ENCODE data around the gene PHACTR1.

The PHACTR1 gene

DNA sequence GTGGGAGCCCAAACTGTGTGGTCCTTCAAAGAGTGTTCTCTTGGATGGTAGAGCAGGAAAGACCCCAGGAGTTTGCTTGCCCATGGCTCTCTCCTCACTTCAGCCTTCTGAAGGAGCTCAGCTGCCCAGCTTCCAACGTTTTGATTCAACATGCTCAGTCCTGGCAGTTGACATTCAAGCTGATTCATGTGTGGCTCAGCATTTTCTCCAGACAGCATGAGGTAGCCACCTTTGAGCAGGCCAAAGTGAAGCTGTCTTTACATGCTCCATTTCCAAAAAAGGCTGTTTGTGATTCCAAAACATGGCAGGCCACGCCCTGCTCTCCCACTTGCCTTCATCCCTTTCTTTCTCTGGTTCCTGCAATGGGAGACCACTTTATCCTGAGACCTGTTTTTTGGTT lies 331.5 kb downstream of the PHACTR1 start:
- DNase-seq (ENCODE audit: low read depth in 1 of 2, low spot score in 1 of 2) = no peak
- TF ChIP-seq SPI1 (IDR thresholded peaks at IDR 0.05; ENCODE audit: borderline replicate concordance, low read depth) (no peak), POLR2AphosphoS5 (IDR thresholded peaks at IDR 0.05; ENCODE audit: low read depth) (no peak), GABPA (IDR thresholded peaks at IDR 0.05; ENCODE audit: low read depth) (no peak)
- TF ChIP-seq, protein P1, sequence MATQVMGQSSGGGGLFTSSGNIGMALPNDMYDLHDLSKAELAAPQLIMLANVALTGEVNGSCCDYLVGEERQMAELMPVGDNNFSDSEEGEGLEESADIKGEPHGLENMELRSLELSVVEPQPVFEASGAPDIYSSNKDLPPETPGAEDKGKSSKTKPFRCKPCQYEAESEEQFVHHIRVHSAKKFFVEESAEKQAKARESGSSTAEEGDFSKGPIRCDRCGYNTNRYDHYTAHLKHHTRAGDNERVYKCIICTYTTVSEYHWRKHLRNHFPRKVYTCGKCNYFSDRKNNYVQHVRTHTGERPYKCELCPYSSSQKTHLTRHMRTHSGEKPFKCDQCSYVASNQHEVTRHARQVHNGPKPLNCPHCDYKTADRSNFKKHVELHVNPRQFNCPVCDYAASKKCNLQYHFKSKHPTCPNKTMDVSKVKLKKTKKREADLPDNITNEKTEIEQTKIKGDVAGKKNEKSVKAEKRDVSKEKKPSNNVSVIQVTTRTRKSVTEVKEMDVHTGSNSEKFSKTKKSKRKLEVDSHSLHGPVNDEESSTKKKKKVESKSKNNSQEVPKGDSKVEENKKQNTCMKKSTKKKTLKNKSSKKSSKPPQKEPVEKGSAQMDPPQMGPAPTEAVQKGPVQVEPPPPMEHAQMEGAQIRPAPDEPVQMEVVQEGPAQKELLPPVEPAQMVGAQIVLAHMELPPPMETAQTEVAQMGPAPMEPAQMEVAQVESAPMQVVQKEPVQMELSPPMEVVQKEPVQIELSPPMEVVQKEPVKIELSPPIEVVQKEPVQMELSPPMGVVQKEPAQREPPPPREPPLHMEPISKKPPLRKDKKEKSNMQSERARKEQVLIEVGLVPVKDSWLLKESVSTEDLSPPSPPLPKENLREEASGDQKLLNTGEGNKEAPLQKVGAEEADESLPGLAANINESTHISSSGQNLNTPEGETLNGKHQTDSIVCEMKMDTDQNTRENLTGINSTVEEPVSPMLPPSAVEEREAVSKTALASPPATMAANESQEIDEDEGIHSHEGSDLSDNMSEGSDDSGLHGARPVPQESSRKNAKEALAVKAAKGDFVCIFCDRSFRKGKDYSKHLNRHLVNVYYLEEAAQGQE (IDR thresholded peaks at IDR 0.05; ENCODE audit: insufficient replicate concordance, low read depth) = no peak
- TF ChIP-seq, protein P2, sequence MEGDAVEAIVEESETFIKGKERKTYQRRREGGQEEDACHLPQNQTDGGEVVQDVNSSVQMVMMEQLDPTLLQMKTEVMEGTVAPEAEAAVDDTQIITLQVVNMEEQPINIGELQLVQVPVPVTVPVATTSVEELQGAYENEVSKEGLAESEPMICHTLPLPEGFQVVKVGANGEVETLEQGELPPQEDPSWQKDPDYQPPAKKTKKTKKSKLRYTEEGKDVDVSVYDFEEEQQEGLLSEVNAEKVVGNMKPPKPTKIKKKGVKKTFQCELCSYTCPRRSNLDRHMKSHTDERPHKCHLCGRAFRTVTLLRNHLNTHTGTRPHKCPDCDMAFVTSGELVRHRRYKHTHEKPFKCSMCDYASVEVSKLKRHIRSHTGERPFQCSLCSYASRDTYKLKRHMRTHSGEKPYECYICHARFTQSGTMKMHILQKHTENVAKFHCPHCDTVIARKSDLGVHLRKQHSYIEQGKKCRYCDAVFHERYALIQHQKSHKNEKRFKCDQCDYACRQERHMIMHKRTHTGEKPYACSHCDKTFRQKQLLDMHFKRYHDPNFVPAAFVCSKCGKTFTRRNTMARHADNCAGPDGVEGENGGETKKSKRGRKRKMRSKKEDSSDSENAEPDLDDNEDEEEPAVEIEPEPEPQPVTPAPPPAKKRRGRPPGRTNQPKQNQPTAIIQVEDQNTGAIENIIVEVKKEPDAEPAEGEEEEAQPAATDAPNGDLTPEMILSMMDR (IDR thresholded peaks at IDR 0.05; ENCODE audit: insufficient read depth, low read length) = no peak
- no peaks in the 10 kb centered on the region for H3K27me3 ChIP-seq (ENCODE audit: insufficient read depth, poor library complexity, severe bottlenecking)

DNA sequence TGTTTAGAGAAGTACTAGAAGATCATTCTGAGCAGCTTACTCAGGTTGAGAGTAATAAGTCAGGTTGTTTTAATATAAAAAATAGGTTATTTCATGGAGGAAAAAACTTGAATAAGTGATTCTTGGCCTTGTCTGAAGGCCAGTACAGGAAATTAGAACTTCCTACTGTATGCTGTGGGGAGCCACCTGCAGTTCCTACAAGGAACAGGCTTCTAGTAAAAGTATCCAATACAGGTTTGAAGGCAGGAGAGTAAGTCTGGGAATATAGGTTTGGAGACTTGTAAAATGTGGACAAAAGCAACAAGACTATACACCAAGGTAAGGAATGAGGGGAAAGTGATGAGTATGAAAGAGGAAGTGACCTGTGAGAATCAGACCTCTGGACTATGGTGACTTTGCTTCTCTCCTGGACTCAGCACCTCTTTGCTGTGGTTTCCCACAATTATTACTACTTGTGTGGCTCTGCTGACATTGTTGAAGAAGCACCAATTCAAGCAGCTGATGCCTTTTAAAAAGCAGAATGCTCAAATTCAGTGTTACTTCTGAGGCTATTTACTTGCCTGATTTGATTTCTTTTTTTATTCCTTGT lies 333.2 kb downstream of the PHACTR1 start:
- no peak for DNase-seq (ENCODE audit: low read depth in 1 of 2, low spot score in 1 of 2)
- no peak for TF ChIP-seq GABPA (IDR thresholded peaks at IDR 0.05; ENCODE audit: low read depth)
- TF ChIP-seq, protein P2 (IDR thresholded peaks at IDR 0.05; ENCODE audit: insufficient read depth, low read length) = no peak
- no peak for TF ChIP-seq POLR2AphosphoS5 (IDR thresholded peaks at IDR 0.05; ENCODE audit: low read depth)
- peak; percentile 69 for TF ChIP-seq SPI1 (IDR thresholded peaks at IDR 0.05; ENCODE audit: borderline replicate concordance, low read depth)
- Histone ChIP-seq H3K4me3 (replicated peaks; ENCODE audit: insufficient read depth, low read length) (no peak overlapping the region), H3K27me3 (ENCODE audit: insufficient read depth, poor library complexity, severe bottlenecking) (no peaks in the 10 kb centered on the region), H3K27ac (replicated peaks) (no peak overlapping the region)

More for the DNA sequence above, 331.5 kb downstream of the PHACTR1 start:
- no peak overlapping the region for H3K27ac ChIP-seq (replicated peaks)
- no peak overlapping the region for H3K4me3 ChIP-seq (replicated peaks; ENCODE audit: insufficient read depth, low read length)

DNA sequence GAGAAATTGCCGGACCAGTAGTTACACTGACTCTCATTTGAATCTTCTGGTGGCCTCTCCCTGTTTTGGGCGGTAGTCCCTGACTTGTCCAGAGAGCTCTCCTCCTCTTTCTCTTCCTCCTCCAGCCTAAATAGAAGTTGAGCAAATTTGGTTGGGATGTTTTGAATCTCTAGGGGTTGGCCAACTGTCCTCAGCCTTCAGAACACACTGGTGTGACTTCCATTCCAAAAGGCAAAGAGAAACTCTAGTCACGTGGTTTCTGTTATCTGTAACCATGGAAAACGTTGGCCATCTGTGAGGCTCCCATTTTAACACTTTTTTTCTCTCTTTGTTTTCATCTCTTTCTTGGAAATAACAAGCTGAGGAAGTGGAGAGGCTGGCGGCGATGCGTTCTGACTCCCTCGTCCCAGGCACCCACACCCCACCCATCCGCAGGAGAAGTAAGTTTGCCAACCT lies 336.5 kb downstream of the PHACTR1 start:
- Histone ChIP-seq H3K4me3 (replicated peaks; ENCODE audit: insufficient read depth, low read length) (no peak overlapping the region), H3K27ac (replicated peaks) (no peak overlapping the region), H3K27me3 (ENCODE audit: insufficient read depth, poor library complexity, severe bottlenecking) (no peaks in the 10 kb centered on the region)
- TF ChIP-seq GABPA (IDR thresholded peaks at IDR 0.05; ENCODE audit: low read depth) (no peak), SPI1 (IDR thresholded peaks at IDR 0.05; ENCODE audit: borderline replicate concordance, low read depth) (no peak), POLR2AphosphoS5 (IDR thresholded peaks at IDR 0.05; ENCODE audit: low read depth) (no peak)
- TF ChIP-seq, protein P2 (IDR thresholded peaks at IDR 0.05; ENCODE audit: insufficient read depth, low read length) = no peak
- TF ChIP-seq, protein P1 (IDR thresholded peaks at IDR 0.05; ENCODE audit: insufficient replicate concordance, low read depth) = no peak
- DNase-seq (ENCODE audit: low read depth in 1 of 2, low spot score in 1 of 2) = no peak

DNA sequence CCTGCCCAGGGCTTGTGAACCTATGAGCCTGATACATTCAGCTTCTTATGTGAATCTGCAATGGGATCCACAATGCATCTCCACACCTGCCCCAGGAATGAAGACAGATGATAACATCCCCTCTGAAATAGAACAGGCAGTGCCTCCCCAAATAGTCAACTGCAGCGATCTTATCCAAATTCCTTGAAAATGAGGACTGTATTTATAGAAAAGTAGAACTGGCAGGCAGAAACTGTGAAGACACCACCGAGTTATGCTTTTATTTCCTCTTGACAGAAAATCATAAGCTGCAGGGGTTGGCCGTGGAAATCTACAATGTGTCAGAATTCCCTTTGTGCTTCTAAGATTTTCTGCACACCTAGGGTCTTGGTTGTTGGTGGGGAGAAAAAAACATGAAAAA lies 341.5 kb downstream of the PHACTR1 start:
- DNase-seq (ENCODE audit: low read depth in 1 of 2, low spot score in 1 of 2) = no peak
- Histone ChIP-seq H3K27ac (replicated peaks) (no peak overlapping the region), H3K27me3 (ENCODE audit: insufficient read depth, poor library complexity, severe bottlenecking) (no peaks in the 10 kb centered on the region), H3K4me3 (replicated peaks; ENCODE audit: insufficient read depth, low read length) (no peak overlapping the region)
- TF ChIP-seq SPI1 (IDR thresholded peaks at IDR 0.05; ENCODE audit: borderline replicate concordance, low read depth) (no peak), GABPA (IDR thresholded peaks at IDR 0.05; ENCODE audit: low read depth) (no peak), POLR2AphosphoS5 (IDR thresholded peaks at IDR 0.05; ENCODE audit: low read depth) (no peak)
- TF ChIP-seq, protein P1 (IDR thresholded peaks at IDR 0.05; ENCODE audit: insufficient replicate concordance, low read depth) = no peak
- TF ChIP-seq, protein P2 (IDR thresholded peaks at IDR 0.05; ENCODE audit: insufficient read depth, low read length) = no peak
